DND-41 (cell line): Measurements from ENCODE around the gene KCNN2.

Experiments used
- ATAC-seq: fragments of 200-7000 bp; cut with Tn5 transposase; 3 replicates; pipeline ENCODE4 v1.9.1; 2021; ENCODE audit warnings: low read depth; ENCODE audit not compliant: insufficient read depth
- DNase-seq: peaks from one replicate; pipeline ENCODE4 v3.0.0-alpha.2; 2020
- H2AFZ ChIP-seq: 2 replicates; pipeline ENCODE4 v1.6.0; 2012; ENCODE audit warnings: low read depth, low read length
- H3K27ac ChIP-seq: 2 replicates; pipeline ENCODE4 v1.5.1; 2012; ENCODE audit warnings: low read length, inconsistent platforms
- H3K27me3 ChIP-seq: fragments of 200-600 bp; sonication (generic); 2 replicates; pipeline ENCODE4 v1.6.0; 2012; ENCODE audit warnings: low read length, mild to moderate bottlenecking, inconsistent platforms; ENCODE audit not compliant: insufficient read depth, poor library complexity
- H3K36me3 ChIP-seq: 2 replicates; pipeline ENCODE4 v1.5.1; 2012; ENCODE audit warnings: low read length, inconsistent platforms; ENCODE audit not compliant: insufficient read depth
- H3K4me1 ChIP-seq: 2 replicates; pipeline ENCODE4 v1.5.1; 2012; ENCODE audit warnings: mild to moderate bottlenecking, low read length; ENCODE audit not compliant: insufficient read depth
- H3K4me2 ChIP-seq: 2 replicates; pipeline ENCODE4 v1.6.0; 2012; ENCODE audit warnings: mild to moderate bottlenecking, moderate library complexity, low read length, inconsistent platforms; ENCODE audit not compliant: insufficient read depth
- H3K4me3 ChIP-seq, 2 experiments: fragments of 200-600 bp in 1 of 2; shearing (Covaris generic) in 1 of 2; 2 replicates each; pipeline ENCODE4 v1.5.1; 2012 to 2016; ENCODE audit warnings: inconsistent platforms in 2 of 2, low read length in 2 of 2, mild to moderate bottlenecking in 2 of 2, low read depth in 1 of 2, moderate library complexity in 1 of 2
- H3K79me2 ChIP-seq: 2 replicates; pipeline ENCODE4 v1.6.0; 2012; ENCODE audit warnings: low read length, inconsistent platforms; ENCODE audit not compliant: insufficient read depth
- H3K9ac ChIP-seq: 2 replicates; pipeline ENCODE4 v1.6.0; 2012; ENCODE audit warnings: low read depth, mild to moderate bottlenecking, inconsistent platforms, low read length, moderate library complexity
- H3K9me3 ChIP-seq: 2 replicates; pipeline ENCODE4 v1.5.1; 2012; ENCODE audit warnings: low read length, moderate library complexity, mild to moderate bottlenecking, inconsistent platforms; ENCODE audit not compliant: insufficient read depth, severe bottlenecking
- H4K20me1 ChIP-seq: 2 replicates; pipeline ENCODE4 v1.6.0; 2012; ENCODE audit warnings: low read length; ENCODE audit not compliant: insufficient read depth
- CTCF ChIP-seq: IDR thresholded peaks from 2 replicates; pipeline ENCODE4 v1.5.1; 2012; ENCODE audit warnings: borderline replicate concordance, low read length, moderate library complexity, mild to moderate bottlenecking; ENCODE audit not compliant: poor library complexity, severe bottlenecking; ENCODE audit errors: extremely low read depth
- EZH2 ChIP-seq: IDR thresholded peaks from 3 replicates; pipeline ENCODE4 v1.6.1; 2012; ENCODE audit warnings: borderline replicate concordance, low read depth, mild to moderate bottlenecking, moderate library complexity, low read length, inconsistent platforms; ENCODE audit not compliant: severe bottlenecking

The KCNN2 gene

DNA sequence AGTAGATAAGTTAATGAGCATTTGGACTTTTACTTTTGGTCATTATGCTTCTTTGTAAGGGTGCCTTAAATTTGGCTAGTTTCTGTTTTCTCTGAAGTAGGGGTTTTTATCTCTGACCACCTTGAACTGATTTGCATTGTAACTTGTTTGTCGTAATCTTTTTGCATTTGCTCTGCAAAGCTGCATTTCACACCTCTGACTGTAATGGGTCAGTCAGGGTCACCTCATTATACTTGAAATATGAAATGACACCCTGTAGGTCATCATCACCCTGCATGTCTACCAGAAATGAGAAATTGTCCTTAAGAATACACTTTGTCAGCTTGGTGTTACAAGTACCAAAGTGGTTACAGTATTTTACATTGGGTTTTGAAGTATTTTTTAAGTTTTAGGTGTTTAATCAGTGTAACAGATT is 74.0 kb downstream of the KCNN2 start:
- Histone ChIP-seq H2AFZ (no peak overlapping the region), H4K20me1 (no peaks in the 10 kb centered on the region), H3K4me2 (no peak overlapping the region), H3K9me3 (no peaks in the 10 kb centered on the region), H3K4me1 (no peaks in the 10 kb centered on the region), H3K9ac (no peak overlapping the region), H3K79me2 (no peaks in the 10 kb centered on the region), H3K27me3 (no peaks in the 10 kb centered on the region), H3K4me3 (no peak overlapping the region), H3K36me3 (no peaks in the 10 kb centered on the region), H3K27ac (no peak overlapping the region)
- no peak for TF ChIP-seq EZH2
- TF ChIP-seq CTCF = no peak
- ATAC-seq (no peak), DNase-seq (no peak)

DNA sequence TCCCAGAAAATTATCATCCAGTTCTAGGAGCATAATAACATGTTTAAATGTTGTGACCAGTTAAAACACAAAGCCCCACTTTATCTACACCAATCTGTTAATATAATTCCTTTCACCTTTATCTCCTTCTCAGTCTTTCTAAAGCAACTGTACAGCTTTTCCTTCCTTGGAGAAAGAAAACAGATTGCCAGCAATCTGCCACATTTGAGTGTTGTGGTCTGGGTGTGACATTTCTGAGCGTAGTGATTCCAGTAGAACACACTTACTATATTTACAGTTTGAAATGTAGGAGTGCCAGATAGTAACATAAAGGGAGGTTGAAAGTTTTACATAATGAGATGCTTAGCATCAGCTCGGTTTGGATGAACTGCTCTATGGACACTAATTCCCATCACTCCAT is 76.1 kb downstream of the KCNN2 start:
- Histone ChIP-seq H3K4me1 (no peaks in the 10 kb centered on the region), H3K9me3 (no peaks in the 10 kb centered on the region), H3K27ac (no peak overlapping the region), H3K36me3 (no peaks in the 10 kb centered on the region), H3K9ac (no peak overlapping the region), H3K79me2 (no peaks in the 10 kb centered on the region), H2AFZ (no peak overlapping the region), H3K4me2 (no peak overlapping the region), H3K27me3 (no peaks in the 10 kb centered on the region), H4K20me1 (no peaks in the 10 kb centered on the region), H3K4me3 (no peak overlapping the region)
- no peak for ATAC-seq
- DNase-seq = no peak
- TF ChIP-seq EZH2 (no peak), CTCF (no peak)

GRCh38 chr5:114438471-114438870 is 76.6 kb downstream of the KCNN2 start:
- Histone ChIP-seq H3K79me2 (no peaks in the 10 kb centered on the region), H2AFZ (no peak overlapping the region), H3K27me3 (no peaks in the 10 kb centered on the region), H4K20me1 (no peaks in the 10 kb centered on the region), H3K9me3 (no peaks in the 10 kb centered on the region), H3K36me3 (no peaks in the 10 kb centered on the region), H3K4me3 (no peak overlapping the region), H3K4me1 (no peaks in the 10 kb centered on the region), H3K9ac (no peak overlapping the region), H3K27ac (no peak overlapping the region), H3K4me2 (no peak overlapping the region)
- TF ChIP-seq CTCF (no peak), EZH2 (no peak)
- ATAC-seq = no peak
- DNase-seq = no peak
